GM12878 (cell line): ENCODE results near the gene IL6R. TPM values are rescaled to one million over a fixed set of nuclear protein-coding genes. Genes with fewer than 3 reads are reported as not detected.

Experiments used
- ATAC-seq: fragments of 200-7000 bp; cut with Tn5 transposase; 3 replicates; pipeline ENCODE4 v1.9.1; 2020; ENCODE audit warnings: mild to moderate bottlenecking, moderate library complexity
- BruUV-seq: library from RNA; stranded (reverse); fragments of 400-500 nt; replicated peaks from 2 replicates; lab custom pipeline; 2021; lab: Mats Ljungman, UMichigan
- CTCF ChIA-PET: fragments of 300-600 bp; sonication (Branson Sonifier 250); formaldehyde crosslinking; extraction: SDS; loops from one replicate; lab custom pipeline; 2021; ENCODE audit warnings: inconsistent platforms; lab: Yijun Ruan, JAX
- POLR2A ChIA-PET: fragments of 350-600 bp; formaldehyde crosslinking; extraction: SDS; loops from one replicate; lab custom pipeline; 2021; ENCODE audit warnings: inconsistent platforms; lab: Charles Lee
- RAD21 ChIA-PET: fragments of 300-600 bp; sonication (Branson Sonifier 250); formaldehyde crosslinking; loops from one replicate; lab custom pipeline; 2023; ENCODE audit warnings: antibody characterized with exemption; ENCODE audit not compliant: unreplicated experiment; lab: Charles Lee
- SMC1A ChIA-PET: fragments of 300-600 bp; sonication (Branson Sonifier 250); formaldehyde crosslinking; loops from one replicate; lab custom pipeline; 2023; ENCODE audit not compliant: unreplicated experiment, uncharacterized antibody; lab: Charles Lee
- DNase-seq: peaks from one replicate; pipeline ENCODE4 v3.0.0-alpha.2; 2011; ENCODE audit warnings: low read depth, low spot score
- FAIRE-seq: peaks from 3 replicates; lab custom pipeline; 2011; peaks lifted over from hg19 to GRCh38; lab: Jason Lieb, UNC
- H2AFZ ChIP-seq: 2 replicates; pipeline ENCODE4 v1.6.0; 2011; ENCODE audit warnings: low read depth, low read length, control low read depth; ENCODE audit not compliant: control insufficient read depth
- H3K27ac ChIP-seq: 2 replicates; pipeline ENCODE4 v1.5.1; 2011; ENCODE audit warnings: control low read depth; ENCODE audit not compliant: control insufficient read depth, insufficient read depth
- H3K27me3 ChIP-seq, 2 experiments: replicated peaks in 1 of 2; 2 replicates each; pipeline versions ENCODE4 v1.6.0 to v1.6.1; 2011; ENCODE audit warnings: low read length in 1 of 2; ENCODE audit not compliant: control insufficient read depth in 2 of 2, insufficient read depth in 2 of 2
- H3K36me3 ChIP-seq, 2 experiments: 2 replicates each; pipeline ENCODE4 v1.5.1; 2011; ENCODE audit warnings: low read length in 1 of 2; ENCODE audit not compliant: control insufficient read depth in 2 of 2, insufficient read depth in 2 of 2
- H3K4me1 ChIP-seq: 2 replicates; pipeline ENCODE4 v1.6.1; 2011; ENCODE audit warnings: mild to moderate bottlenecking, low read length, moderate library complexity, mixed read lengths; ENCODE audit not compliant: control insufficient read depth, insufficient read depth
- H3K4me2 ChIP-seq: 2 replicates; pipeline ENCODE4 v1.6.0; 2011; ENCODE audit warnings: control low read depth; ENCODE audit not compliant: control insufficient read depth, insufficient read depth
- H3K4me3 ChIP-seq: fragments of 200-600 bp; sonication (generic); 2 replicates; pipeline ENCODE4 v1.5.1; 2016
- H3K79me2 ChIP-seq: 2 replicates; pipeline ENCODE4 v1.6.0; 2011; ENCODE audit warnings: low read length; ENCODE audit not compliant: control insufficient read depth, insufficient read depth
- H3K9ac ChIP-seq: 2 replicates; pipeline ENCODE4 v1.8.0; 2011; ENCODE audit warnings: low read length, control low read depth, mixed read lengths; ENCODE audit not compliant: control insufficient read depth, insufficient read depth
- H3K9me3 ChIP-seq: replicated peaks from 3 replicates; pipeline ENCODE4 v1.5.1; 2011; ENCODE audit warnings: mild to moderate bottlenecking, low read length; ENCODE audit not compliant: control insufficient read depth, insufficient read depth
- H4K20me1 ChIP-seq: 2 replicates; pipeline ENCODE4 v1.6.0; 2011; ENCODE audit not compliant: control insufficient read depth, insufficient read depth
- EP300 ChIP-seq, 2 experiments: fragments of 150-350 bp in 1 of 2; IDR thresholded peaks; 2 replicates each; pipeline ENCODE4 v1.6.1; 2011 to 2012; ENCODE audit warnings: low read depth in 2 of 2, low read length in 2 of 2, borderline replicate concordance in 1 of 2, improper control_type of control experiment in 1 of 2, inconsistent platforms in 1 of 2; ENCODE audit not compliant: control insufficient read depth in 1 of 2
- FOS ChIP-seq: IDR thresholded peaks from 3 replicates; pipeline ENCODE4 v1.6.1; 2011; ENCODE audit warnings: borderline replicate concordance; ENCODE audit not compliant: insufficient read length; ENCODE audit errors: extremely low read depth
- KDM1A ChIP-seq: fragments of 200-600 bp; sonication (generic); IDR thresholded peaks from 2 replicates; pipeline ENCODE4 v1.6.1; 2016; ENCODE audit warnings: borderline replicate concordance
- MEF2A ChIP-seq: IDR thresholded peaks from 2 replicates; pipeline ENCODE4 v1.6.1; 2011; ENCODE audit warnings: low read depth, mild to moderate bottlenecking, low read length, moderate library complexity; ENCODE audit not compliant: insufficient read depth
- MYC ChIP-seq: IDR thresholded peaks from 2 replicates; pipeline ENCODE4 v1.6.1; 2011; ENCODE audit warnings: mild to moderate bottlenecking, low read length, moderate library complexity, inconsistent platforms; ENCODE audit not compliant: insufficient read depth, insufficient replicate concordance, insufficient read length, severe bottlenecking
- NFYA ChIP-seq: IDR thresholded peaks from 2 replicates; pipeline ENCODE4 v1.6.1; 2011; ENCODE audit warnings: low read depth, mild to moderate bottlenecking, low read length, improper control_type of control experiment, borderline replicate concordance
- PBX3 ChIP-seq: IDR thresholded peaks from 2 replicates; pipeline ENCODE4 v1.6.1; 2011; ENCODE audit warnings: mild to moderate bottlenecking, low read depth, low read length, moderate library complexity; ENCODE audit not compliant: insufficient replicate concordance
- SPI1 ChIP-seq: IDR thresholded peaks from 2 replicates; pipeline ENCODE4 v1.6.1; 2011; ENCODE audit warnings: low read depth, mild to moderate bottlenecking, low read length, moderate library complexity, borderline replicate concordance; ENCODE audit not compliant: insufficient read depth
- ZBTB11 ChIP-seq: fragments of 450-650 bp; formaldehyde crosslinking; IDR thresholded peaks from 2 replicates; pipeline ENCODE4 v1.5.0; 2022; ENCODE audit warnings: mild to moderate bottlenecking, missing genetic modification characterization
- ZNF622 ChIP-seq: fragments of 450-650 bp; IDR thresholded peaks from 2 replicates; pipeline ENCODE4 v1.6.1; 2017; ENCODE audit warnings: mild to moderate bottlenecking, inconsistent platforms
- ZZZ3 ChIP-seq: IDR thresholded peaks from 2 replicates; pipeline ENCODE4 v1.6.1; 2011; ENCODE audit warnings: low read depth; ENCODE audit not compliant: control insufficient read depth, insufficient read length
- WGBS: methylation state at CpG from one replicate; pipeline ENCODE4 v1.1.6; 2016; ENCODE audit warnings: low lambda C conversion rate; ENCODE audit not compliant: insufficient replicate concordance, insufficient coverage; ENCODE audit errors: missing lambda C conversion rate; 5-methylcytosine and 5-hydroxymethylcytosine counted together
- in situ Hi-C: fragments of 300-500 bp; cut with MboI; formaldehyde crosslinking; loops from 9 replicates; pipeline ENCODE4 v1.14.3; 2018; ENCODE audit warnings: mixed read lengths
- intact Hi-C: fragments of 100-400 bp; cut with micrococcal nuclease; formaldehyde crosslinking; loops from one replicate; pipeline ENCODE4 v1.14.2; 2022; ENCODE audit not compliant: unreplicated experiment
- polyA plus RNA-seq, 11 experiments: library from polyadenylated mRNA; depleted of rRNA in 4 of 11; unstranded in 6 of 11; stranded (reverse) in 5 of 11; fragments of >200 nt; fragmentation: Nextera tagmentation in 4 of 11; fragmentation: Illumina TruSeq in 1 of 11; extraction: Ambion mirVana in 4 of 11; extraction: Trizol in 1 of 11; gene quantifications; 1 replicate in 1 of 11; 2 replicates in 10 of 11; pipeline versions ENCODE4 v1.2.1 to v1.2.3, GENCODE V29; 2011 to 2016; ENCODE audit warnings: inconsistent platforms in 2 of 11, missing spikeins in 2 of 11, low read depth in 1 of 11
- total RNA-seq, 4 experiments: library from RNA; depleted of rRNA in 3 of 4; stranded (reverse); fragments of >200 nt in 3 of 4; fragmentation: Illumina TruSeq in 1 of 4; extraction: Trizol in 1 of 4; gene quantifications; 2 replicates each; pipeline versions ENCODE4 v1.2.1 to v1.2.3, GENCODE V29; 2013 to 2021
- TF ChIP-seq, protein P1 (sequence below): fragments of 450-650 bp; IDR thresholded peaks from 2 replicates; pipeline ENCODE4 v1.6.1; 2017; ENCODE audit warnings: mild to moderate bottlenecking, low read depth, inconsistent platforms; ENCODE audit not compliant: poor library complexity, severe bottlenecking
- TF ChIP-seq, protein P2 (sequence below): fragments of 450-650 bp; IDR thresholded peaks from 2 replicates; pipeline ENCODE4 v1.6.1; 2018; ENCODE audit warnings: borderline replicate concordance, mild to moderate bottlenecking; ENCODE audit not compliant: partially characterized antibody

IL6R gene
- total and polyA plus RNA-seq, 10 of the 15 experiments (the other 5 are each of a cell fraction or from before 2014, with no cell fraction given): 1.9 to 43.4 (median 17.5) TPM

DNA sequence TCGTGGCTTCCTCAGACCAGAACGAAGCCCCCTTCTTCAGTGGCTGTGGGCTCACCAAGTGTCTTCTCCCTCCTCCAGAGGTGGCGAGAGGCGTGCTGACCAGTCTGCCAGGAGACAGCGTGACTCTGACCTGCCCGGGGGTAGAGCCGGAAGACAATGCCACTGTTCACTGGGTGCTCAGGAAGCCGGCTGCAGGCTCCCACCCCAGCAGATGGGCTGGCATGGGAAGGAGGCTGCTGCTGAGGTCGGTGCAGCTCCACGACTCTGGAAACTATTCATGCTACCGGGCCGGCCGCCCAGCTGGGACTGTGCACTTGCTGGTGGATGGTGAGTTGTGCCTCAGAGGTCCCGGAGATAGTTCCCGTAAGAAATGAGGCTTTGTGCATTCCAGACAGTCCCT is 24.0 kb downstream of the IL6R start:
- in situ Hi-C loops (no loop called here), intact Hi-C loops (no loop called here)
- TF ChIP-seq MEF2A: no peak
- no peak for TF ChIP-seq ZBTB11 (CRISPR knock-in tag)
- TF ChIP-seq FOS: no peak
- TF ChIP-seq SPI1: no peak
- TF ChIP-seq, protein P1, sequence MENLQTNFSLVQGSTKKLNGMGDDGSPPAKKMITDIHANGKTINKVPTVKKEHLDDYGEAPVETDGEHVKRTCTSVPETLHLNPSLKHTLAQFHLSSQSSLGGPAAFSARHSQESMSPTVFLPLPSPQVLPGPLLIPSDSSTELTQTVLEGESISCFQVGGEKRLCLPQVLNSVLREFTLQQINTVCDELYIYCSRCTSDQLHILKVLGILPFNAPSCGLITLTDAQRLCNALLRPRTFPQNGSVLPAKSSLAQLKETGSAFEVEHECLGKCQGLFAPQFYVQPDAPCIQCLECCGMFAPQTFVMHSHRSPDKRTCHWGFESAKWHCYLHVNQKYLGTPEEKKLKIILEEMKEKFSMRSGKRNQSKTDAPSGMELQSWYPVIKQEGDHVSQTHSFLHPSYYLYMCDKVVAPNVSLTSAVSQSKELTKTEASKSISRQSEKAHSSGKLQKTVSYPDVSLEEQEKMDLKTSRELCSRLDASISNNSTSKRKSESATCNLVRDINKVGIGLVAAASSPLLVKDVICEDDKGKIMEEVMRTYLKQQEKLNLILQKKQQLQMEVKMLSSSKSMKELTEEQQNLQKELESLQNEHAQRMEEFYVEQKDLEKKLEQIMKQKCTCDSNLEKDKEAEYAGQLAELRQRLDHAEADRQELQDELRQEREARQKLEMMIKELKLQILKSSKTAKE: no peak
- no peak for TF ChIP-seq EP300 (IDR thresholded peaks at IDR 0.05; ENCODE audit: borderline replicate concordance in 1 of 2, control insufficient read depth in 1 of 2, low read depth in 2 of 2, low read length in 2 of 2)
- no peak for TF ChIP-seq KDM1A
- TF ChIP-seq, protein P2, sequence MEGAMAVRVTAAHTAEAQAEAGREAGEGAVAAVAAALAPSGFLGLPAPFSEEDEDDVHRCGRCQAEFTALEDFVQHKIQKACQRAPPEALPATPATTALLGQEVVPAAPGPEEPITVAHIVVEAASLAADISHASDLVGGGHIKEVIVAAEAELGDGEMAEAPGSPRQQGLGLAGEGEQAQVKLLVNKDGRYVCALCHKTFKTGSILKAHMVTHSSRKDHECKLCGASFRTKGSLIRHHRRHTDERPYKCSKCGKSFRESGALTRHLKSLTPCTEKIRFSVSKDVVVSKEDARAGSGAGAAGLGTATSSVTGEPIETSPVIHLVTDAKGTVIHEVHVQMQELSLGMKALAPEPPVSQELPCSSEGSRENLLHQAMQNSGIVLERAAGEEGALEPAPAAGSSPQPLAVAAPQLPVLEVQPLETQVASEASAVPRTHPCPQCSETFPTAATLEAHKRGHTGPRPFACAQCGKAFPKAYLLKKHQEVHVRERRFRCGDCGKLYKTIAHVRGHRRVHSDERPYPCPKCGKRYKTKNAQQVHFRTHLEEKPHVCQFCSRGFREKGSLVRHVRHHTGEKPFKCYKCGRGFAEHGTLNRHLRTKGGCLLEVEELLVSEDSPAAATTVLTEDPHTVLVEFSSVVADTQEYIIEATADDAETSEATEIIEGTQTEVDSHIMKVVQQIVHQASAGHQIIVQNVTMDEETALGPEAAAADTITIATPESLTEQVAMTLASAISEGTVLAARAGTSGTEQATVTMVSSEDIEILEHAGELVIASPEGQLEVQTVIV: no peak
- TF ChIP-seq NFYA: no peak
- no peak for TF ChIP-seq ZNF622
- TF ChIP-seq ZZZ3: no peak
- no peak for TF ChIP-seq PBX3
- no peak for TF ChIP-seq MYC
- ChIA-PET RAD21 (no interaction called here), POLR2A (no interaction called here), CTCF (interaction anchor here (1.1 to 1.2 kb wide), 2 partner anchors 9 to 14 kb away, joined by 3 to 4 read pairs; no protein-coding TSS in a partner anchor), SMC1A (interaction anchor here (2.7 kb wide), 1 partner anchor 14 kb away, joined by 8 read pairs; no protein-coding TSS in a partner anchor)
- H3K9me3 ChIP-seq: no peaks in the 10 kb centered on the region; the same call in 2 of the 3 replicates
- H3K9ac ChIP-seq: no peak overlapping the region
- WGBS: 90% methylated on average over 15 of the region's 15 CpGs
- no TSS peak for BruUV-seq
- no peaks in the 10 kb centered on the region for H3K27me3 ChIP-seq
- H3K4me1 ChIP-seq: peaks cover 6% of the 10 kb centered on the region; the same call in 1 of the 2 replicates
- H3K4me3 ChIP-seq: no peak overlapping the region
- no peak overlapping the region for H3K4me2 ChIP-seq
- FAIRE-seq (no peak), DNase-seq (no peak), ATAC-seq (no peak)
- H2AFZ ChIP-seq: no peak overlapping the region
- H4K20me1 ChIP-seq: no peaks in the 10 kb centered on the region; the same call in 1 of the 2 replicates
- H3K79me2 ChIP-seq: no peaks in the 10 kb centered on the region
- H3K36me3 ChIP-seq: no peaks in the 10 kb centered on the region
- no peak overlapping the region for H3K27ac ChIP-seq
